Transverse colon (tissue), 4 donors: Measurements from ENCODE around the gene ARHGAP18. TPM values are rescaled to one million over a fixed set of nuclear protein-coding genes. Genes with fewer than 3 reads are reported as not detected.
A peak's percentile ranks its signal among the peaks of the same experiment; 100 is the strongest.

Experiments used
- DNase-seq: peaks from one replicate; pipeline ENCODE4 v3.0.0-alpha.2; 2019
- H3K27ac ChIP-seq, 4 donors: fragments of 200-600 bp; sonication (generic); 2 replicates each; pipeline ENCODE4 v1.5.1; 2016 to 2018; ENCODE audit warnings: inconsistent platforms in 4 of 4
- H3K27me3 ChIP-seq: fragments of 200-600 bp; sonication (generic); 2 replicates; pipeline ENCODE4 v1.5.1; 2017; ENCODE audit warnings: inconsistent platforms
- H3K36me3 ChIP-seq, 4 donors: fragments of 200-600 bp; sonication (generic); 2 replicates each; pipeline ENCODE4 v1.5.1; 2017 to 2019; ENCODE audit warnings: inconsistent platforms in 4 of 4
- H3K4me1 ChIP-seq, 4 donors: fragments of 200-600 bp; sonication (generic); 2 replicates each; pipeline ENCODE4 v1.5.1; 2017 to 2020; ENCODE audit warnings: inconsistent platforms in 4 of 4
- H3K4me3 ChIP-seq, 4 donors: fragments of 200-600 bp; sonication (generic); 1 replicate in 1 of 4; 2 replicates in 3 of 4; pipeline versions ENCODE4 v1.5.1 to v1.6.1; 2017 to 2019; ENCODE audit warnings: inconsistent platforms in 4 of 4
- H3K9me3 ChIP-seq, 2 donors: fragments of 200-600 bp; sonication (generic); 2 replicates each; pipeline ENCODE4 v1.5.1; 2017 to 2019; ENCODE audit warnings: inconsistent platforms in 2 of 2
- CTCF ChIP-seq, 5 experiments: fragments of 200-600 bp in 3 of 5; fragments of 450-650 bp in 2 of 5; sonication (generic) in 3 of 5; IDR thresholded peaks; 1 replicate in 2 of 5; 2 replicates in 3 of 5; pipeline ENCODE4 v1.5.1; 2016 to 2017; ENCODE audit warnings: antibody characterized with exemption in 5 of 5, inconsistent platforms in 3 of 5, mild to moderate bottlenecking in 2 of 5, moderate library complexity in 1 of 5
- EP300 ChIP-seq: sonication (generic); formaldehyde crosslinking; IDR thresholded peaks from one replicate; pipeline ENCODE4 v1.6.1; 2017; ENCODE audit warnings: antibody characterized with exemption, low read depth
- POLR2A ChIP-seq: fragments of 450-650 bp; IDR thresholded peaks from one replicate; pipeline ENCODE4 v1.6.1; 2016; ENCODE audit warnings: antibody characterized with exemption, mild to moderate bottlenecking, moderate library complexity
- POLR2AphosphoS5 ChIP-seq, 3 donors: sonication (generic); formaldehyde crosslinking; IDR thresholded peaks; one replicate each; pipeline ENCODE4 v1.6.1; 2016; ENCODE audit warnings: antibody characterized with exemption in 3 of 3
- WGBS, 2 donors: methylation state at CpG; one replicate each; pipeline ENCODE4 v1.1.5; 2018; ENCODE audit warnings: low coverage in 1 of 2; 5-methylcytosine and 5-hydroxymethylcytosine counted together
- in situ Hi-C, 4 donors: fragments of 200-750 bp; cut with MboI; loops; one replicate each; pipeline versions ENCODE4 v1.15.0 to v1.15.1; 2017; ENCODE audit warnings: low sequenced_read_pairs in 3 of 4, low pct_ligation_motif_present in 1 of 4, low pct_unique_long_range_greater_than_20kb in 1 of 4
- intact Hi-C: fragments of 100-400 bp; cut with DNase I; formaldehyde crosslinking; loops from one replicate; pipeline ENCODE4 v1.15.1; 2023; ENCODE audit warnings: low total_unique reads
- total RNA-seq, 4 donors: library from RNA; depleted of rRNA; stranded (reverse); fragments of >200 nt; gene quantifications; one replicate each; pipeline ENCODE4 v1.1.0, GENCODE V29; 2016

The ARHGAP18 gene
- total RNA-seq, 4 donors from 2014 or later: 5.2 to 21.8 (median 13.0) TPM

- Histone ChIP-seq H3K9me3 (no peaks in the 10 kb centered on the region), H3K27ac (peak overlapping the region; percentile 56 to 67 (median 58)), H3K36me3 (no peaks in the 10 kb centered on the region), H3K4me3 (no peak overlapping the region), H3K4me1 (peaks cover 0 to 39% (median 4%) of the 10 kb centered on the region in 4 donors), H3K27me3 (no peaks in the 10 kb centered on the region)
- no peak for DNase-seq
- no peak for TF ChIP-seq POLR2AphosphoS5 (IDR thresholded peaks at IDR 0.05)
- no peak for TF ChIP-seq CTCF (IDR thresholded peaks at IDR 0.05)
- TF ChIP-seq EP300: no peak
- TF ChIP-seq POLR2A: no peak
- in situ Hi-C loops: no loop called here
- intact Hi-C loops: no loop called here
- WGBS, 2 donors: 60 to 70% methylated on average over 2 of the region's 2 CpGs
These were observed 36.9 kb downstream of the ARHGAP18 start for GRCh38 chr6:129672881-129673631.

DNA sequence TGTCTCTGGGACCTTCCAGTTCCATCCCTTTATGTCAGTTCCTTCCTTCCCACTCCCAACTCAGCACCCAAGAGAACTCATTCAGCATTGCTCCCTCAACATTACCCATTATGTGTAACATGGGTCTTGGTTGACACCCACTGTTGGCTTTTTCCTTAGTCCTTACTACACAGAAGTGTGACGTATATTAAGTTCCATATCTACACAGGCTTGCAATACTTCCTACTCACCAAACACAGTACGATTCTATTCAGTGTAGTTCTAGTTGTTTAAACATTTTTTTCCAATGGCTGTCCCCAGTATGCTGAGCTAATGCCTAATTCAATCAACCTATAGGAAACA lies 37.7 kb downstream of the ARHGAP18 start:
- Histone ChIP-seq H3K27ac (peak overlapping the region; percentile 56 to 67 (median 58)), H3K9me3 (no peaks in the 10 kb centered on the region), H3K4me3 (no peak overlapping the region), H3K36me3 (no peaks in the 10 kb centered on the region), H3K27me3 (no peaks in the 10 kb centered on the region), H3K4me1 (peaks cover 0 to 37% (median under 1%) of the 10 kb centered on the region in 4 donors)
- WGBS, 2 donors: 51 to 83% methylated on average over 2 of the region's 2 CpGs
- intact Hi-C loops (no loop called here), in situ Hi-C loops (no loop called here)
- TF ChIP-seq CTCF (IDR thresholded peaks at IDR 0.05) (no peak), POLR2A (no peak), EP300 (no peak), POLR2AphosphoS5 (IDR thresholded peaks at IDR 0.05) (no peak)
- no peak for DNase-seq

DNA sequence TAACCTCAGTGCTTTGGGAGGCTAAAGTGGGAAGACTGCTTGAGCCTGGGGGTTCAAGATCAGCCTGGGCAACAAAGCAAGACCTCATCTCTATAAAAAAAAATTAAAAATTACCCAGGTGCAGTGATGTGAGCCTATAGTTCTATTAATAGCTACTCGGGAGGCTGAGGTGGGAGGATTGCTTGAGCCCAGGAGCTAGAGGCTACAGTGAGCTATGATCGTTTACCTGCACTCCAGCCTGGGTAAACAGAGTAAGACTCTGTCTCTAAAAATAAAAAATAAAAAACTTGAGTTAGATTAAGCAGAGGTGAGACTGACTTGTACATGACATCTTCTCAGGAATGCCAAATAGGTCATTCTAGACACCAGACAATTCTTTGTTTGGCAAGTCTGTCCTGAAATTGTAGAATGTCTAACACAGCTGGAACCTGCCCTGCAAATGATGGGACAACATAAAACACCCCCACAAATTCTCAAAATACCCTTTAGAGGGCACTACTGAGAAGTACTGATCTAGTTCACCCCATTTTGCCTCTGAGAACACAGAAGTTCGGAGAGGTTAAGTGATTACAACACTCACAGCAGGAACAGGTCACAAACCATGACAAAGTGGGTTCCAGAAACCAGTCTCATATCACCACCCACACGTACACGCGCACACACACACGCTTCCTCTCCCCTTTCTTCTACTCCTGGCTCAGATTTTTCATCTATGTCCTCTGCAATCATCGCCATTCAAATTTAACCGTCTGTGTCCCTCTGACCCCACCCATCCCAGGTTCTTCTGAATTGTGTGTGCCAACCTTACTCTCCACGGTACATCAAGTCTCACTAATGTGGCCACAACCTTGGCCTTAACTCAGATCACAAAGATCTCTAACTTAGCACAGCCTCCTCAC lies 38.3 kb downstream of the ARHGAP18 start:
- TF ChIP-seq CTCF (IDR thresholded peaks at IDR 0.05): peak in 3 of 5 experiments; percentile 11 to 24 (median 14)
- peak in 1 of 3 donors; percentile 31 for TF ChIP-seq POLR2AphosphoS5 (IDR thresholded peaks at IDR 0.05)
- peak; percentile 30 for TF ChIP-seq POLR2A
- TF ChIP-seq EP300: no peak
- no peaks in the 10 kb centered on the region for H3K27me3 ChIP-seq
- no peak overlapping the region for H3K4me3 ChIP-seq
- H3K36me3 ChIP-seq: no peaks in the 10 kb centered on the region
- intact Hi-C loops: no loop called here
- peak; percentile 49 for DNase-seq
- 71 to 80% methylated on average over 9 to 10 of the region's 10 CpGs for WGBS, 2 donors
- H3K27ac ChIP-seq: peak overlapping the region; percentile 56 to 67 (median 58)
- no peaks in the 10 kb centered on the region for H3K9me3 ChIP-seq
- H3K4me1 ChIP-seq: peaks cover 0 to 35% (median 0%) of the 10 kb centered on the region in 4 donors
- in situ Hi-C loops: no loop called here

DNA sequence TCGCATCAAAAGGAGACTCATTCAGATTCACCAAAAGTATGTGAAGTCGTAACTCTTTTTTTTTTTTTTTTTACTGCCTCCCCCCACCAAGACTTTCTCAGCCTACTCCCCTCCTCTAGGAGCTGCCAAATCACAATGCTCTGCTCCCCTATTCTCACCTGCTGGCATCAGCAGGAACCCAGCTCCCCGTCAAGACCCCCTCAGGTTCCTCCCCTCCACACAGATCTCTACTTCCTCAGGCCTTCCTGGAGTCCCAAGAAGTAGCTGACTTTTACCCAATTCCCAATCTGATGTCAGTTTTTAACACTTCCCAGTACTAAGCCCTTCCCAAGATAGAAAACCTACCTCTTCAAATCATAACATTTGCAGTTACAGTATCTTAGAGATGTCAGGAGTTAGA lies 39.3 kb downstream of the ARHGAP18 start:
- H3K36me3 ChIP-seq: no peaks in the 10 kb centered on the region
- DNase-seq: no peak
- no peaks in the 10 kb centered on the region for H3K27me3 ChIP-seq
- 90 to 96% methylated on average over 2 to 3 of the region's 3 CpGs for WGBS, 2 donors
- TF ChIP-seq POLR2AphosphoS5 (IDR thresholded peaks at IDR 0.05): no peak
- TF ChIP-seq CTCF (IDR thresholded peaks at IDR 0.05): no peak
- no peak for TF ChIP-seq POLR2A
- TF ChIP-seq EP300: no peak
- no peak overlapping the region for H3K4me3 ChIP-seq
- in situ Hi-C loops (no loop called here), intact Hi-C loops (no loop called here)
- H3K9me3 ChIP-seq: no peaks in the 10 kb centered on the region
- no peak overlapping the region for H3K27ac ChIP-seq
- H3K4me1 ChIP-seq: peaks cover 0 to 35% (median 0%) of the 10 kb centered on the region in 4 donors
